Measurements from ENCODE around the gene KIAA0753.

Gene KIAA0753

GRCh38 chr17:6547336-6547735, 93.2 kb downstream of the KIAA0753 start:
- no peak for DNase-seq (ENCODE audit: low spot score)

DNA sequence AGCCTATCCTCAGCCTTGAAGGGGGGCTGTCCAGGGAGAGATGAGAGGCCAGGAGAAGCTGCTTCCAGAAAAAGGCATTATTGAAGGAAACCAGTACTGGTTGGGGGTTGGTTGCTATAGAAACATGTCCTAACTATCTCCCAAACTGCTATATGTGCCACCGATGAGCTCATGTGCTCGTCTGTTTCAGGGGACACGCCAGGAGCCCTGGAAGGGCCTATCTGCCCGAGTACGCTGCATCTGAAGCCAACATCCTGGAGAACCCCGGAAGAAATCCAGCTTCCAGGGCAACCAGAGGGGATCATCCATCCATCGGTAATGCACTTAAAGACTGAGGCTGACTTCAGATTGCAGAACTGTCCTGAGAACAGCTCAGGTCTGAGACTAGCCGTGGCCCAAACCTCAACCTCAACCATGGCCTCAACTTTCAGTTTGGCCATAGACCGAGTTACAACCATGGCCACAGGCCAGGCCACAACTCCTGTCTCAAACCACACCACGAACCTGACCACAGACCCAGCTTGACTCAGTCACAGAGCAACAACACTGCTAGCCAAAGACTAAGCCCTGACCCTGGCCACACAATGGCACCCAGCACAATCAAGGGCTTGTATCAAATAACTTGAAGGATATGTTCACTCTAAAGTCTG, 94.3 kb downstream of the KIAA0753 start:
- no peak for DNase-seq (ENCODE audit: low spot score)

GRCh38 chr17:6545291-6545690, 95.2 kb downstream of the KIAA0753 start:
- no peak for DNase-seq (ENCODE audit: low spot score)

DNA sequence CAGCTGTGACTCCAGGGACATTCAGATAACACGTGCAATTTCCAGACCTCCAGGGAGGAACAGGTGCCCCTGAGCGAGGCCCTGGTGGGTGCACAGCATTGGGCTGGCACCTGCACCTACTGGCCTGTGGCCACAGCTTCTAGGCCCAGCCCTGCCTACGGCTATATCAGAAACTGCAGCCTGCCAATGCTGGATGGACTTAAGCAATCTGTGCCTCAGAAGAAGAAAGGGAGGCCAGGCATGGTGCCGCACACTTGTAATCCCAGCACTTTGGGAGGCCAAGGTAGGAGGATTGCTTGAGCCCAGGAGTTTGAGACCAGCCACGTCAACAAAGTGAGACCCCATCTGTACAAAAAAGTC, 96.5 kb downstream of the KIAA0753 start:
- no peak for DNase-seq (ENCODE audit: low spot score)

DNA sequence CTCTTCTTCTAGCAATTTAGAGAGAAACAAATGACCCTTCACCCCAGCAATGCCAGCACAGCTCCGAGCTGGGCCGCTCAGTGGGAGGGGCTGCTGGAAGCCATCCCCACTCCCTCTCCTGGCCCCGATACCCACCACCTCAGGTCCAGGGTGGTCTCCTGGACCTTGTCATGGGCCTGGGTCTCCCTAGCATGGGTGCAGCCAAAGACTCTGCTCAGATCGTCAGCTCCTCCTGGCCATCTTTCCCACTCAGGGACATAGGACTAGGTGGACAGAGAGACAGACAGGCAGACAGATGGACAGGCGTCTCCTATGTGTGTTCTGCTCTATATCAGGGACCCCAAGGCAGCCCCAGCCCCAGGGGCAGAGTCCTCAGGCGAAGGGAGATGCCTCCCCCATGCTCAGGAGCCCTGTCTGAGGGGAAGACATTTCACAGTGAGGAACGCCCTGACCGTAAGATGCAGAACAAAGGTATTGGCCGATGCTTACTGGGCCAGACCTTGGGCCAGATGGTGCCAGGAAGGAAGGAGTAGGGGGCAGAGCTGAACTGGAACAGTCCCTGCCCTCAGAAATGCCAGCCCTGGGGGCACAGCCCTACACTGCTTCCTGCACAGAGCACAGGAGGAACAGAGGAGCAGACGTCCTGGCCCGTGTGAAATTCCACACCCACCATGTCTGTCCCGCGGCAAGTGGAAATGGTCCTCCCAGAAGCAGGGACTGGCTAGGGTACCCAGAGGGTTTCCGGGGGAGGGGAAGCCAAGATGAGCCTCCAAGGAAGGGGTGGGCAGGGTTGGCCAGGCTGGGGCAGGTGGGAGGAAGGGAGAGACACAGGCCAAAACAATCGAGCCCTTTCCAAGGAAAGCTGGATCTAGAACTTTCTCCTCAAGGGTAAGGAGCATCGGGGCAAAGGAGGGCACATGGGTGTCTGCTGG, 97.2 kb downstream of the KIAA0753 start:
- no peak for DNase-seq (ENCODE audit: low spot score)

- no peak for DNase-seq (ENCODE audit: low spot score)
Observed at GRCh38 chr17:6542577-6542976, 97.9 kb downstream of the KIAA0753 start.

GRCh38 chr17:6541886-6542285, 98.6 kb downstream of the KIAA0753 start:
- no peak for DNase-seq (ENCODE audit: low spot score)

GRCh38 chr17:6539871-6540270, 100.6 kb downstream of the KIAA0753 start:
- no peak for DNase-seq (ENCODE audit: low spot score)

DNA sequence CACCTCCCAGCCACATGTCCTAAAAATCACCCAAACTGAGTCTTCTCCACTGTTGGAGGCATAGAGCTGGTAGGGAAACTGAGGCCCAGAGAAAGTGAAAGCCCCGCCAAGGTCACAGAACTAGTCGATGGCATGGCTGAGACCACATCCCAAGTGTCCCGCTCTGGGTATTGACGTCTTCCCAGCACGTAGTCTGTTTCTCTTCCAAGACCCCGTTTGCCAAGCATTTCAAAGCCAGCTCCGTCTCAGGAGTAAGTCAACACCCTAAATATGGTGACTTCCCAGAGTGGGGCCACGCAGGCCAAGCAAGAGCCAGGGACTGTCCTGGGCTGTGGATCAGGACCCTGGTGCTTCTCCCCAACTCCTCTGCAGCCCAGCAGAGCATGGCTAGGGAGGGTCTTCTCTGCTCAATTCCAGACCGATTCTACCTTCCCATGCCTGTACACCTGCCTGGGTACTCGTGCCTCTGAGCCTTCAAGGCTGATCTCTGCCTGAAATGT, 103.9 kb downstream of the KIAA0753 start:
- no peak for DNase-seq (ENCODE audit: low spot score)

DNA sequence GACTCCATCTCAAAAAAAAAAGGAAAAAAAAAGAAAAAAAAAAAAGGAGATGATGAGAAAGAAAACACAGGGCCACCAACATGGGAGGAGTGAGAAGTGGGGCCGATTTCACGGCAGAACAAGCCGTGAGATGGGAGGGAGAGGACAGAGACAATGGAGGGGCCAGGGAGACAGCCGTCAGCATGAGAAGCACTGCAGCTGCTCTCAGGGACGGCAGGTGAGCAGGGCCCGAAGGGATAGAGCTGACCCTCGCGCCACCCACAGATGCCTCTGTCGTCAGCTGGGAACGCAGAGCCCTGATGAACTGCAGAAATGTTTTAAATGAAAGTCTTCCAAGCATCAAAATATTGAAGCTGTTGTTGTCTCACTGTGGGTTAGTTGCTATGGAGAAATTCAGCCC, 104.5 kb downstream of the KIAA0753 start:
- DNase-seq (ENCODE audit: low spot score): no peak

GRCh38 chr17:6534846-6535514, 105.5 kb downstream of the KIAA0753 start:
- no peak for DNase-seq (ENCODE audit: low spot score)

DNA sequence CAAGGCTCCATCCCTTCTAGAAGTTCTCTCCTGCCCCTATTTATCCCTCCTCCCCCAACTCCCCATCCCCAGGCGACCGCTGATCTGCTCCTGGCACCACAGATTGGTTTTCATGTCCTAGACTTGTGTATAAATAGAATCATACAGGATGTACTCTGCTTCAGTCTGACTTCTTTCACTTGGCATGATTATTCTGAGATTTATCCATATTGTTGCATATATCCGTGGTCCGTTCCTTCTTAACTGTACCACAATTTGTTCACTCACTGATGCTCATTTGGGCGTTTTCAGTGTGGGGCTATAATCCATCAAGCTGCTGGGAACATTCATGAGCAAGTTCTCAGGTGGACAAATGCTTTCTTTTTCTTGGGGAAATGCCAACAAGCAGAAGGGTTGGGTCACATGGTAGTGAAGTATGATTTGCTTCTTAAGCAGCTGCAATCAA, 108.0 kb downstream of the KIAA0753 start:
- no peak for DNase-seq (ENCODE audit: low spot score)

- DNase-seq (ENCODE audit: low spot score): no peak
Observed at GRCh38 chr17:6531575-6531974, 108.9 kb downstream of the KIAA0753 start.

DNA sequence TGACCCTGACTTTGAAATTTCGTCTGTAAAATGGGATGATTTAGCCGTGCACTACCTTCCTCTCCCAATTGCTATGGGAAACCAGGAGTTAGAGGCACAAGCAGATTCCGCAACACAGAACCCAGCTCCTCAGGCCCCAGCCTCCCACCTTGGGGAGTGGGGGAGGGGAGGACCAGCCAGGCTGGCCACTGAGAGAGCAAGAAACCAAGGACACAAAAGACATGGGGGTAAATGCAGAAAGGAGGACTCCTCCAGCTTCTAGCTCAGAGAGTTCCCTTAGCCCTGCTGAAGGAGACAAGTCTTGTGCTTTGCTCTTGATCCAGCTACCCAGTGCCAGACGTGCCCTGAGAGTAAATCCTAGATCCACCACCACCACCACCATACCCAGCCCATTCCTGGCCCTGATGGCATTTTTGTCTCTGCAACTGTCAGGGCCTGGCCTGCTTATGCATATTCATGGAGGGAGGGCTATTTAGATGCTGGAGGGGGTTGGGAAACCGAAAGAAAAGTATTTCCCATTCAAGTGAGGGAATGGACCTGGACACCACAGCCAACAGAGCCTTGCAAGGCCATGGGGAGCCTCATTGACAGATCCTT, 110.1 kb downstream of the KIAA0753 start:
- no peak for DNase-seq (ENCODE audit: low spot score)

- no peak for DNase-seq (ENCODE audit: low spot score)
Observed at GRCh38 chr17:6528557-6528956, 112.0 kb downstream of the KIAA0753 start.
